ENCODE data around the gene OGFR.

OGFR gene

GRCh38 chr20:62809530-62810428, 5.1 kb downstream of the OGFR start:
- no peak overlapping the region for H3K27ac ChIP-seq
- no peak for TF ChIP-seq CTCF (conservative IDR thresholded peaks at IDR 0.05)

DNA sequence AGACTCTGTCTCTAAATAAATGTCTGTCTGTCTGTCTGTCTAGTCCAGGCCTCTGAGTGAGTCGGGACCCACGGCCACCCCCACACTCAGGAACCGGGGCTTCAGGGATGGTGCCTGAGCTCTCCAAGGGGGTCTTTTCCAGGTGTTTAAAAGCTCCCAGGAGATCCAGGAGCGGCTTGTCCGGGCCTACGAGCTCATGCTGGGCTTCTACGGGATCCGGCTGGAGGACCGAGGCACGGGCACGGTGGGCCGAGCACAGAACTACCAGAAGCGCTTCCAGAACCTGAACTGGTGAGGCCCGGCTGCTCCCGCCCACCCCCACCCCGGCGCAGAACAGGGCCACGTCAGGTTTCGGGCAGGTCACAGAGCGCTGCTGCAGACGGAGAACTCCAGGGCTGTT, 6.7 kb downstream of the OGFR start:
- TF ChIP-seq CTCF (conservative IDR thresholded peaks at IDR 0.05): no peak
- no peak overlapping the region for H3K27ac ChIP-seq

DNA sequence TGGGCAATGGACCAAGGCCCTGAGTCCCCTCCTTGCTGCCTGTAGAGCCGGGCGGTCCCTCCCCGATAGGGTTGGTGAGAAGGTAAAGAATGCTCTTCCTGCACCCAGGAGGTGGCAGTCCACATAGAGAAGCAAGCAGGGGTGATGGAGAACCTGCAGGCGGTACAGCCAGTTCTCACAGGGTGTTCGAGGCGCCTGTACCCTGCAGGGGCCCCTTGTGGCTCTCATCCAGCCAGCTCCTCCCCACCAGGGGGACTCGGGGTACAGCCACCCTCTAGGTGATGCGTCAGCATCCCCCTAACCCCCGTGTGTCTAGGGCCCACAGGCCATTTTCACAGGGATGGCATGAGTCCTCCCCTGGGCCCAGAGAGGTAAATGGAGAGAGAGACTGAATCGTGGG, 7.1 kb downstream of the OGFR start:
- TF ChIP-seq CTCF (conservative IDR thresholded peaks at IDR 0.05): no peak
- no peak overlapping the region for H3K27ac ChIP-seq

- H3K27ac ChIP-seq: no peak overlapping the region
- no peak for TF ChIP-seq CTCF (conservative IDR thresholded peaks at IDR 0.05)
Observed at GRCh38 chr20:62812181-62812906, 7.7 kb downstream of the OGFR start.

GRCh38 chr20:62812907-62813200, 8.2 kb downstream of the OGFR start:
- TF ChIP-seq CTCF (conservative IDR thresholded peaks at IDR 0.05): no peak
- no peak overlapping the region for H3K27ac ChIP-seq

DNA sequence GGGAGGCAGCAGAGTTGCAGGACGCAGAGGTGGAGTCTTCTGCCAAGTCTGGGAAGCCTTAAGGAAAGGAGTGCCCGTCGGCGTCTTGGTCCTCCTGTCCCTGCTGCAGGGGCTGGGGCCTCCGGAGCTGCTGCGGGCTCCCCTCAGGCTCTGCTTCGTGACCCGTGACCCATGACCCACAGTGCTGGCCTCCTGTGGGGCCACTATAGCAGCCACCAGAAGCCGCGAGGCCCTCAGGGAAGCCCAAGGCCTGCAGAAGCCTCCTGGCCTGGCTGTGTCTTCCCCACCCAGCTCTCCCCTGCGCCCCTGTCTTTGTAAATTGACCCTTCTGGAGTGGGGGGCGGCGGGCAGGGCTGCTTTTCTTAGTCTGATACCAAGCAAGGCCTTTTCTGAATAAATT, 9.0 kb downstream of the OGFR start:
- no peak for TF ChIP-seq CTCF (conservative IDR thresholded peaks at IDR 0.05)

GRCh38 chr20:62814060-62814708, 9.5 kb downstream of the OGFR start:
- TF ChIP-seq CTCF (conservative IDR thresholded peaks at IDR 0.05): no peak
- H3K27ac ChIP-seq: no peak overlapping the region

More for the DNA sequence above, 9.0 kb downstream of the OGFR start:
- no peak overlapping the region for H3K27ac ChIP-seq

Data from VCaP (cell line).